Measurements from ENCODE around the gene PLRG1.

Gene PLRG1

GRCh38 chr4:154517591-154517990 lies 32.6 kb downstream of the PLRG1 start:
- DNase-seq: no peak

- DNase-seq: peak in 1 of 2 donors; percentile 12
These were observed 33.7 kb downstream of the PLRG1 start for GRCh38 chr4:154516318-154517029.

GRCh38 chr4:154511981-154512380 lies 38.2 kb downstream of the PLRG1 start:
- no peak for DNase-seq

- no peak for DNase-seq
These were observed 38.7 kb downstream of the PLRG1 start for GRCh38 chr4:154511548-154511947.

- DNase-seq: no peak
These were observed 43.0 kb downstream of the PLRG1 start for GRCh38 chr4:154507156-154507555.

- DNase-seq: peak in 1 of 2 donors; percentile 56
These were observed 43.9 kb downstream of the PLRG1 start for GRCh38 chr4:154506253-154506652.

GRCh38 chr4:154503598-154503997 lies 46.6 kb downstream of the PLRG1 start:
- no peak for DNase-seq

GRCh38 chr4:154502111-154502510 lies 48.1 kb downstream of the PLRG1 start:
- DNase-seq: no peak

- no peak for DNase-seq
These were observed 52.3 kb downstream of the PLRG1 start for GRCh38 chr4:154497889-154498288.

GRCh38 chr4:154495867-154496266 lies 54.3 kb downstream of the PLRG1 start:
- no peak for DNase-seq

- DNase-seq: no peak
These were observed 57.9 kb downstream of the PLRG1 start for GRCh38 chr4:154492288-154492687.

GRCh38 chr4:154491341-154492271 lies 58.6 kb downstream of the PLRG1 start, which contains the start of gene DCHS2:
TSS of gene DCHS2 (minus strand) at chr4:154491799. CDS start at chr4:154491355, 444 bp downstream.
- DNase-seq: no peak

GRCh38 chr4:154490583-154491340 lies 59.4 kb downstream of the PLRG1 start:
- DNase-seq: no peak

GRCh38 chr4:154490234-154490582 lies 60.0 kb downstream of the PLRG1 start:
- no peak for DNase-seq

GRCh38 chr4:154489558-154490233 lies 60.5 kb downstream of the PLRG1 start:
- DNase-seq: no peak

GRCh38 chr4:154487145-154487544 lies 63.1 kb downstream of the PLRG1 start:
- DNase-seq: no peak

- DNase-seq: no peak
These were observed 65.0 kb downstream of the PLRG1 start for GRCh38 chr4:154485127-154485773.
